Cortex of kidney (tissue), 1 donor: Measurements from ENCODE around the gene GPC2.

Experiments
- DNase-seq: peaks from one replicate; lab custom pipeline; 2025; lab: John Stamatoyannopoulos, UW

Gene GPC2

DNA sequence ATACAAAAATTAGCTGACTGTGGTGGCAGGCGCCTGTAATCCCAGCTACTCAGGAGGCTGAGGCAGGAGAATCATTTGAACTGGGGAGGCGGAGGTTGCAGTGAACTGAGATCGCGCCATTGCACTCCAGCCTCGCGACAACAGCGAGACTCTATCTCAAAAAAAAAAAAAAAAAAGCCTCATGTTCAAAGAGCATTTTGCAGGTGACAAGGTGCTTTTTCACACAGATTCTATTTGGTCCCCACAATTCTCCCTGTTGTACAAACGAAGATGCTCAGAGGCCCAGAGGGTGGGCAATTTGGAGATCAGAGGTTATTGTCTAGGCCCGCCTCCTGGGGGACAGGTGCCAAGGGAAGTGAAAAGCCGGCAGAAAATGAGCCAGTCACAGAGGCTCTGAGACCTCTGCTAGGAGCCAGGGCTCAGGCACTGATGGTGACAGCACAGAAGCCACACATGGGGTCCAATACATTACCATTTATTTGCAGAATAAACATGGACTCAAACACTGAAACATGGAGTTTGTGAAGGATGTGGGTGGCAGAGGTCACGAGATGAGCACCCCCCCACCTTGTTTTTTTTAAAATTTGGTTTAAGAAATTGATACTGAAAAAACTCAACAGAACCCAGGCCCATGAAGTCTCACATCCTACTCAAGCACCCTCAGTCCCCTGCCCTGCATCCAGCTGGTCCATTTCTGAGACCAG lies 7.9 kb downstream of the GPC2 start:
- DNase-seq: no peak

DNA sequence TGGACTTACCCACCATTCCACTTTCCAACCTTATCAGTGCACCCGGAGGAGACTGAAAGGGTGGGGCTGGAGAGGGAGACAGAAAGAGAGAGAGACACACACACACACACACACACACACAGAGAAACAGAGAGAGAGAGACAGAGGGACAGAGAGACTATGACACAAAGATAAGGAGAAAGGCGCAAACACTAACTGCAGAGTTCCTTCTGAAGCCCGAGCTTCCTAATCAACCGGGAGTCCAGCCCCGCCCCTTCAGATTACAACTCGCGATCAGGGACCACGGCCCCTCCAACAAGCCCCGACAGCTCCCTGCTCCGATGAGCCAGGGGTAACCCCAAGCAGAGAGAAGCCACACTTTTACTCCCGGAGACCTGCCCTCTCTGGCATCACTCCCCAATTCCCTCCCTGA lies 9.3 kb downstream of the GPC2 start:
- DNase-seq: no peak

GRCh38 chr7:100166970-100167911 lies 9.9 kb downstream of the GPC2 start:
- DNase-seq: no peak

DNA sequence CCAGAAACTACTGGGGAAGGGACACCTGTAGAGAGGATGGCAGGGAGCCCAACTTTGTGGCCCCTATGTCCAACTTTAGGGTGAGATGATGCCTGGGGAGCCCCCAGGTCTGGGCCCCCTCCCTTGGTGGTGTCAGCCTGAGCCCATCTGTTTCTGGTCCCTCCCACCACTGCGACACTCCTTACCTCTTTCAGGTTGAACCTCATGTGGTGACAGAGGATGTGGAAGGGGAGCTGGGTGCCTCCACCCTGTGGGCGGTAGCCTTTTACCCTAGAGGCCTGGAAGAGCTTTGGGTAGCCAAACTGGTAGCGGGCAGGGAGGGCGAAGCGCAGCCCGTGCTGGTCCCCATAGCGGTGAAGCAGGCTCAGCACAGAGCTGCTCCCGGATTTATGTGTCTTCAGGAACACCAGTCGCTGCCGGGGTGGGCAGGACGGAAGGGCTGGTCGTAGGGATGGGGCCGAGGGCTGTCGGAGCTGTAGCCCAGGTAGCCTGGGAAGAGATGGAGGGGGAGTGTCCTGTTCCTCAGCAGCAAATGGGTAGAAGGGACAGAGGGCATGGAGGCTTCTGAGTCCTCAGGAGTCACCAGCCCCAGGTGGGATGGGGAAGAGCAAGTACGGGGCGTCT lies 10.8 kb downstream of the GPC2 start:
- no peak for DNase-seq

DNA sequence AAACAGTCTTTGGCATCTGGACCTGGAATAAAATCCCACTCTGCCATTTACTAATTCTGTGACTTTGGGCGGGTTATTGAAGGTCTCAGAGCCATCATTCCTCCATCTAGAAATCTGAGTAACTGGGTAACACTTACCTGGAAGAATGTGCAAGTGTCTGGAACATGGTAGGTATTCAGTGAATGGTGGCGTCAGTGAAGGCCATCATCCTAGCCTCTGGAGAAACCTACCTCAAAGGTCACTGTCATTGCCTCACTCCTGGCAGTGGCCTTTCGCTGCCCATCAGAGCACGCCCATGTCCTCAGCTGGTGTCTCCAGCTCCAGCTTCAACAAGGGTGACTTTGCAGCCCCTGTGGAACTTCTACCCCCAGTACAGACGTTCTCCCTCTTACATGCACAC lies 13.3 kb downstream of the GPC2 start:
- DNase-seq: no peak

- no peak for DNase-seq
These were observed 14.1 kb downstream of the GPC2 start for GRCh38 chr7:100163006-100163531.

DNA sequence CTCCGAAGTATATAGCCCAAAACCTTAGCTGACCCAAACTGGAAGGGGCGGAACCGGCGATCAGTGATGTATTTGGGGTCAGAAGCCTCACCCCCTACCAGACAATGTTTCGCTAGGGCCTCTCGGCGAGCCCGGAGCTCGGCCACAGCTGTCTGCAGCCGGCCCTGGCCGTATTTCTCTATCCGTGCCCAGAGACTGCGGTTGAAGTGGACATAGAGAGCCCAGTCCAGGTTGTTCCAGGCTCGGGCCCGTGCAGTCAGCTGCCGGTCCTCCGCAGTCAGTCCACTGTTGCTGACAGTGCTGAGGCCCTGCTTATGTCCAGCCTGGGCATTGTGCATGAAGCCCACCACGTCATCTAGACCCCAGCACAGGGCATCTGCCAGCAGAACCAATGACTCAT lies 17.1 kb downstream of the GPC2 start:
- DNase-seq: no peak

DNA sequence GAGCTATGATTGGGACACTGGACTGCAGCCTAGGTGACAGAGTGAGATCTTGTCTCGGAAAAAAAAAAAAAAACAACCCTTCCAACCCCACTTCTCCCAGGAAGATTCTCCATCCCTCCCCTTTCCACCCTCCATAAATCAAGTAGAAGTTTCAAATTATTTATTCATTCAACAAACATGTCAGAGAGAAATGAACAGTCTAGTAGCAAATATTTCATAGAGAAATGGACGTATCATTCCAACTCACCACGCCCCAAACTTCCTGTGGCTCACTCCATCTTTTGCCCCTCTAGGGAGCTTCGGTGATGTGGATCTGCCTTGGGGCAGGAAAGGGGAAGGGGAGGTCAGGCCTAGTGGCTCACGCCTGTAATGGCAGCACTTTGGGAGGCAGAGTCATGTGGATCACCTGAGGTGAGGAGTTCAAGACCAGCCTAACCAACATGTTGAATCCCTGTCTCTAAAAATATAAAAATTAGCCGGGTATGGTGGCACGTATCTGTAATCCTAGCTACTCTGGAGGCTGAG lies 18.0 kb downstream of the GPC2 start:
- DNase-seq: no peak

- DNase-seq: no peak
These were observed 18.7 kb downstream of the GPC2 start, which contains the start of gene TRAPPC14 for GRCh38 chr7:100158229-100159098. TRAPPC14 (minus strand) TSS chr7:100158723; CDS start chr7:100158499, 224 bp downstream.

DNA sequence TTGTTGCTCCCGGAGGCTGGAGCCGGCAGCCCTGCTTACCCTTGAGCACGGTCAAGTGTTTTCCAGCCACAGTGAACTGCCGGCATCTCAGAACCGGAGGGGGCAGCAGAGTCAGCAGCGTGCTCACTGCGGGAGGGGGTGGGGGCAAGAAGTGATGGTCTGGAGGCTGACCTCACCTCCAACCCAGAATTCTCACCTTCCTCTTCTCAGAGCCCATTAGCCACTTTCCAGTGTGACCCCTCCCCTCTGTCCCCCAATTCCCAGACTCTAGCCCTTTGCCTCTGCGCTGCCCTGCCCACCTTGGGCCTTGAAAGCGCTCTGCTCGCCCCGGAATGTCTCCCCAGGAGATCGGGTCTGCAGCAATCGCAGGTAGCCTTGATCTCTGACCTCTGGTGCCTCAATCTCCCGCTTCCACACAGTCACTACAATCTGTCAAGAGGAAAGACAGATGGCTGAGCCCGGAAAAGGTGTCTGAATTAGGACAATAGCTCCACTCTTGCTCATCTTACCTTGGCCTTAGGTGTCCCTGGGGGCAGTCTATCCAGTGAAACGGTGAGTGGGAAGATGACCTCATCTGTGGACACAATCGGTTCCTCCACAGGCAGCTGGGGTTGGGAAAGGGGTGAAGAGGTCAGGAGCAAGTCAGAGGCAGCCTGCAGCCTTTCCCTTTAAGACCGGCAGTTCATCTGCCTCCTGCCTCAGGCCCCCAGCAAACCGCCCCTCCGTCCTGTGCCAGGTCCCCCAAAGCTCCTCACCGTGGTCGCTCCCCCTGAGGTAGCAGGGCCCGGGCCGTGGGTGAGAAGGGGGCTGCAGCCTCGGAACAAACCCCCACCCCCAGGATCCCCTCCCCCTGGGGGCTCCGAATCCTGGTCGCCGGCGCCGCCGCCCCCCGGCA lies 19.6 kb downstream of the GPC2 start:
- no peak for DNase-seq

GRCh38 chr7:100157069-100157333 lies 20.2 kb downstream of the GPC2 start:
- no peak for DNase-seq

DNA sequence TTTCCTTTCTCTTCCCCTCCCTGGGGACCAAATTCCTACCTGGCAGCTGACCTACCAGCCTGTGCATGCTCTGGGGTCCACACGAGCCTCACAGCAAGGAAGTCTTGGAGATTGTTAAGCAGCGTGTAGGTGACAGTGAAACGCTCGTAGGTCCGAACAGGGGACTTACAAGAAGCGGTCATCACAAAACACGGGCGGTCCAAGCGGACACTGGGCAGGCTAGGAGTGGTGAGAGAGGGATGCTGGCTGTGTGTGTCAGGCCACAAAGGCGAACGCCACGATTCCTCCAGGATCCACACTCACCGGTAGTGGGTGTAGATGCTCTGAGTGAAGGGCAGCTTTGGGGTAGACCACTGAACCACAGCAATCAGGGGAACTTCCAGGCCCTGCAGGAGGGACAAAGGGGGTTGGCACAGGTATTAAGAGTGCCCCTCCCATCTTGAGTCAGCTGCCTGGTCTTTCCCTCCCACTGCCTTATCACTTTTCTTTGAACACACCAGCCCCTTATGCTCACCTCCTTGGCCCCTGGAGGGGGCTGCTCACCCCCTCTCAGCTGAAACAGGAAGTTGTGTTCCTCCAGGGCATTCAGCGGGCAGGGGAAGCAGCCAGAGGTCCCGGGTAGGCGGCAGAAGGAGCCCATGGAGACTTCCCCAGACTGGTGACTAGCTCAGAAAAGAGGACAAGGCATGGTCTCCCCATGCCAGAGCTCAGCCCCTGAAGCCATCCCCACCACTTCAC lies 20.7 kb downstream of the GPC2 start:
- no peak for DNase-seq

GRCh38 chr7:100155553-100156317 lies 21.4 kb downstream of the GPC2 start:
- DNase-seq: no peak

DNA sequence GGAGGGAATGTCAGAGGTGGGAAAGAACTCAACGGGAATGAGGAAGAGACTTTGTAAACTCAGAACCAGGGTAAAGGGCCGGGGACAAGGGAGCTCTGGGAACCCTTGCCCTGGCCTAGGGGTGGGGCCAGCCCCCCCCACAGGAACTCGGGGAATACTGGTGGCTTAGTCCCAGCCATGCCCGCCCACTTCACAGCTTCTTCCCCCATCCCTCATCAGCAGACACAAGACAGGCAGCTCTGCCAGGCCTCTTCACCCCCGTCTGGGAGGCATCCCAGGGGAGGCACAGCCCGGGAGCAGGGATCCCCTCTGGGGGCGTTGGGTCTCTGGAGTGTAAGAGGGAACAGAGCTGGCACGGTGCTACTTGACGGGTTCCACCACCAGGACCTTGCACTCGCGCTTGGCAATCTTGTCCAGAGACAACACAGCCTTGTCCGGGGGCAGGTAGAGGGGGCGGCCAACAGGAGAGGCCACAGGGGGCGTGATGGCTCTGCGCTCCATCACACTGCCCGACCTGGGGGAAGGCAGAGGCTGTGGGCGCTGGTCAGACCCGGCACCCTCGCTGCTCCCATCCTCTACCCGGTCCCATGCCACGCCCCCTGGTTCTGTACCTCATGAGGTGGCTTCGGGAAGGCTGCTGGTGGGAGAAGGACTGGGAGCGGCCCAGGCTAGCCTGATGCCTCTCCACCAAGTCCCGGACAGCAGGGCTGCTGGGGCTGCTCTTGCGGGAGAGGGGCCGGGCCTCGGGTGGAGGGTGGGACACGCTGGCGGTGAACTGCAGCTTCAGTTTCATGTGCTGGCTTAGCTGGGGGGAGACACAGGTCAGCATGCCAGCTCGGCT lies 22.3 kb downstream of the GPC2 start:
- DNase-seq: no peak

DNA sequence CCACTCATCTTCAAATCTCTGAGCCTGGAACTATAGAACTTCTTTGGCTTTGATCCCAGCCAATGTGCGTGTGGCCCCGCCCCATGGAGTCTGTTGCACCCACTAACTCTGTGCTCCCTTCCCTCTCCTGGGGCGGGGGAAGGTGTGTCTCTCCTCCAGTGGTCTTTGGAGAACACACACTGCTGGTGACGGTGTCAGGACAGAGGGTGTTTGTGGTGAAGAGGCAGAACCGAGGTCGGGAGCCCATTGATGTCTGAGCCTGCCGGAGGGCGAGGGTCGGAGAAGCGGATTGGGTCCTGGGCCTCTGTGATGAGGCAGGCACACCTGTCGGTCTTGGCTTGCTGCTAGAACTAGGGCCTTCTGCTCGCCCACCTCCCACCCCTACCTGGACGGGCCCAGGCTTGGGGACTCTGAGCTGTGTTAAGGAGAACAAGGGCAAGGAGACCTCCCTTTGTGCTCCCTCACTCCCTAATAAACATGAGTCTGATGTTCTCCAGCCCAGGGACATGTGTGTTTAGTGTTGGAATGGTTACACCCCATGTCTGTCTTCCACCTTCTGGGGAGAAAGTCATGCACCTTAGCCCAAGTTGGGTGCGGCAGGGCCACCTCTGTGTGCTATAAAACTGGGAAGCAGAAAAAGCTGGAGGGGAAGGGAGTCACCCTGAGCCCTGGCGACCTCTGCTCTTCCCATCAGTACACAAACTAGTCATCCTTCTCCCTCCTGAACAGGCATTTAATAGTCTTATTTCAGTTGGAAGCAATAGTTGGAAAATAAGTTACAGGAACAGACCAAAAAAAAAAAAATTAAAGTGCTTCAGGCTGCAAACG lies 23.3 kb downstream of the GPC2 start:
- DNase-seq: no peak

- no peak for DNase-seq
These were observed 24.1 kb downstream of the GPC2 start for GRCh38 chr7:100152937-100153666.
